Measurements from ENCODE around the gene P4HB.

P4HB gene

DNA sequence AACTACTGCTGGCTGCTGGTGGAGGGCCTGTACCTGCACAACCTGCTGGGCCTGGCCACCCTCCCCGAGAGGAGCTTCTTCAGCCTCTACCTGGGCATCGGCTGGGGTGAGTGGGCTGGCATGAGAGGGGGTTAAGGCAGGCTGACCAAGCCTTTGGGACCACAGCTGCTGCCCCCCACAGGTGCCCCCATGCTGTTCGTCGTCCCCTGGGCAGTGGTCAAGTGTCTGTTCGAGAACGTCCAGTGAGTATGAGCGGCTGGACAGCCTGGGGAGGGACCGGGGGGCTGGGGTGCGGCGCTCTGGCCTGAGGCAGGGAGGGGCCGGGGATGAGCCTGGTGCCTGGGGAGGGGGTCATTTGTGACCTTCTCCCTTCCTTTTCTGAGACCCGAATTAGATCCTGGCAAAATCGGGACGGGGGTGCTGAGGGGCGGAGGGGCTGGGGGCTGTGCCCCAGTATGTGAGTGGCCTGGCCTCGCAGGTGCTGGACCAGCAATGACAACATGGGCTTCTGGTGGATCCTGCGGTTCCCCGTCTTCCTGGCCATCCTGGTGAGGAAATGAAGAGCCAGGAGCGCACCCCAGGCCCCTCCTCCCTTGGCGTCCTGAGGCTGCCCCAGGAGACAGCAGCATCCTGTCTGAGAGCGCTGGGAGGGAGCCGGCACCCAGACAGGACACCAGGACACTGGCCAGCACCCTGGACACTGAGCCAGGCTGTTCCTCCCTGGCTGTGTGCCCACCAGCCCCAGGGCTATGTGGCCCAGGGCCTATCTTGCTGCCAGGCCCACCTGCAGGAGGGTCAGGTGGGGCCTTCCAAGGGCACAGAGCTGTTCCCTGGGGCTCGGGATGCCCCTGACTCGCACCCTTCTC lies 48.4 kb downstream of the P4HB start:
- peaks cover 5% of the 10 kb centered on the region; the same call in 1 of the 2 replicates for H3K4me1 ChIP-seq (ENCODE audit: insufficient read depth, low read length)
- H3K9ac ChIP-seq (ENCODE audit: low read depth, low read length): no peak overlapping the region
- no peaks in the 10 kb centered on the region for H3K36me3 ChIP-seq (ENCODE audit: insufficient read depth, low read length)
- no peaks in the 10 kb centered on the region for H3K9me3 ChIP-seq (ENCODE audit: control insufficient read depth, insufficient read depth, low read length)

DNA sequence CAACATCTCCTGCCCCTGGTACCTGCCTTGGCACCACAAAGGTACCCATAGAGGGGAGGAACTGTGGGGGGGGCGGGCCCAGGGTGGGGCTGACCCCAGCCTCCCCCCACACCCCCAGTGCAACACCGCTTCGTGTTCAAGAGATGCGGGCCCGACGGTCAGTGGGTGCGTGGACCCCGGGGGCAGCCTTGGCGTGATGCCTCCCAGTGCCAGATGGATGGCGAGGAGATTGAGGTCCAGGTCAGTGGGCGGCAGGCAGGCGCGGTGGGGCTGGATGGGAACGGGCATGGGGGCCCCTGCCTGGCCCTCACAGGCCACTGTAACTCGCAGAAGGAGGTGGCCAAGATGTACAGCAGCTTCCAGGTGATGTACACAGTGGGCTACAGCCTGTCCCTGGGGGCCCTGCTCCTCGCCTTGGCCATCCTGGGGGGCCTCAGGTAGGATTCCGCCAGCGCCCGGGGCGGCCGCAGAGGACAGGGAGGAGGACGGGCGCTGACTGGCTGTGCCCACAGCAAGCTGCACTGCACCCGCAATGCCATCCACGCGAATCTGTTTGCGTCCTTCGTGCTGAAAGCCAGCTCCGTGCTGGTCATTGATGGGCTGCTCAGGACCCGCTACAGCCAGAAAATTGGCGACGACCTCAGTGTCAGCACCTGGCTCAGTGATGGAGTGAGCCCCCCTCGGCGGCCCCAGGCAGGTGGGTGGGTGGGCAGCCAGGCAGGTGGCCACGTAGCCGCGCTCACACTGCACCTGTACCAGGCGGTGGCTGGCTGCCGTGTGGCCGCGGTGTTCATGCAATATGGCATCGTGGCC lies 49.2 kb downstream of the P4HB start:
- Histone ChIP-seq H3K36me3 (ENCODE audit: insufficient read depth, low read length) (no peaks in the 10 kb centered on the region), H3K9me3 (ENCODE audit: control insufficient read depth, insufficient read depth, low read length) (no peaks in the 10 kb centered on the region), H3K4me1 (ENCODE audit: insufficient read depth, low read length) (peaks cover 5% of the 10 kb centered on the region; the same call in 1 of the 2 replicates), H3K9ac (ENCODE audit: low read depth, low read length) (no peak overlapping the region)

DNA sequence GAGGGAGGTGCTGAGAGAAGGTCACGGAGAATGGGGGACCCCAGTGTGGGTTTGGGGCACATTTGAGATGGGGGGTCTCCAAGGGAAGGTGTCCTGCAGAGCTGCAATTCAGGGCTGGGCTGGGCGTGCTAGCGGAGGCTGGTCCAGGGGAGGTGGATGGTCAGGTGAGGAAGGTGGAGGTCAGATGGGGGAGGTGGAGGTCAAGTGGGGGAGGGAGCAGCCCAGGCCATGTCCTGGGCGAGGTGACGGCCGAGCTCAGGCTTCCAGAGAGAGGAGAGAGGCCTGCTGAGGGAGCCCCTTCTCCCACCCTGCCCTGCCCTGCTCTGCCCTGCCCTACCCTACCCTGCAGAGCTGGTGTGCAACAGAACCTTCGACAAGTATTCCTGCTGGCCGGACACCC lies 49.9 kb downstream of the P4HB start:
- H3K9me3 ChIP-seq (ENCODE audit: control insufficient read depth, insufficient read depth, low read length): no peaks in the 10 kb centered on the region
- H3K36me3 ChIP-seq (ENCODE audit: insufficient read depth, low read length): no peaks in the 10 kb centered on the region
- H3K9ac ChIP-seq (ENCODE audit: low read depth, low read length): no peak overlapping the region
- peaks cover 5% of the 10 kb centered on the region; the same call in 1 of the 2 replicates for H3K4me1 ChIP-seq (ENCODE audit: insufficient read depth, low read length)

DNA sequence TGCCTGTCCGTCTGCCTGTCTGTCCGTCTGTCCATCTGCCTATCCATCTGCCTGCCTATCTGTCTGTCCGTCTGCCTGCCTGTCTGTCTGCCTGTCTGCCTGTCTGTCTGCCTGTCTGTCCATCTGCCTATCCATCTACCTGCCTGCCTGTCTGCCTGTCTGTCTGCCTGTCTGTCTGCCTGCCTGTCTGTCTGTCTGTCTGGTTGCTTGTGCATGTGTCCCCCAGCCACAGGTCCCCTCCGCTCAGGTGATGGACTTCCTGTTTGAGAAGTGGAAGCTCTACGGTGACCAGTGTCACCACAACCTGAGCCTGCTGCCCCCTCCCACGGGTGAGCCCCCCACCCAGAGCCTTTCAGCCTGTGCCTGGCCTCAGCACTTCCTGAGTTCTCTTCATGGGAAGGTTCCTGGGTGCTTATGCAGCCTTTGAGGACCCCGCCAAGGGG lies 50.8 kb downstream of the P4HB start:
- Histone ChIP-seq H3K9me3 (ENCODE audit: control insufficient read depth, insufficient read depth, low read length) (no peaks in the 10 kb centered on the region), H3K36me3 (ENCODE audit: insufficient read depth, low read length) (no peaks in the 10 kb centered on the region), H3K9ac (ENCODE audit: low read depth, low read length) (no peak overlapping the region), H3K4me1 (ENCODE audit: insufficient read depth, low read length) (no peaks in the 10 kb centered on the region)

DNA sequence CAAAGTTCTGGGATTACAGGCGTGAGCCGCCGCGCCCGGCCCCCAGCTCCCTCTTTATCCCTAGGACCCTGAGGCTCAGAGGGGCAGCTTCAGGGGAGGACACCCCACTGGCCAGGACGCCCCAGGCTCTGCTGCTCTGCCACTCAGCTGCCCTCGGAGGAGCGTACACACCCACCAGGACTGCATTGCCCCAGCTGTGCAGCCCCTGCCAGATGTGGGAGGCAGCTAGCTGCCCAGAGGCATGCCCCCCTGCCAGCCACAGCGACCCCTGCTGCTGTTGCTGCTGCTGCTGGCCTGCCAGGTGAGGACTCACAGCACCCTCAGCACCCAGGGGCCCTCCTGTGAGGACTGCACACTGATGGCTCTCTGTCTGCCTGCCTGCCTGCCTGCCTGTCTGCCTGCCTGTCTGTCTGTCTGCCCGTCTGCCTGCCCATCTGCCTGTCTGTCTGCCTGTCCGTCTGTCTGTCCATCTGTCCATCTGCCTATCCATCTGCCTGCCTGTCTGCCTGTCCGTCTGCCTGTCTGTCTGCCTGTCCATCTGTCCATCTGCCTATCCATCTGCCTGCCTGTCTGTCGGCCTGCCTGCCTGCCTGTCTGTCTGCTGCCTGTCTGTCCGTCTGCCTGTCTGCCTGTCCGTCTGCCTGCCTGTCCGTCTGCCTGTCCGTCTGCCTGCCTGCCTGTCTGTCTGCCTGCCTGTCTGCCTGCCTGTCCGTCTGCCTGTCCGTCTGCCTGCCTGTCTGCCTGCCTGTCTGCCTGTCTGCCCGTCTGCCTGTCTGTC lies 51.4 kb downstream of the P4HB start:
- H3K4me1 ChIP-seq (ENCODE audit: insufficient read depth, low read length): no peaks in the 10 kb centered on the region

DNA sequence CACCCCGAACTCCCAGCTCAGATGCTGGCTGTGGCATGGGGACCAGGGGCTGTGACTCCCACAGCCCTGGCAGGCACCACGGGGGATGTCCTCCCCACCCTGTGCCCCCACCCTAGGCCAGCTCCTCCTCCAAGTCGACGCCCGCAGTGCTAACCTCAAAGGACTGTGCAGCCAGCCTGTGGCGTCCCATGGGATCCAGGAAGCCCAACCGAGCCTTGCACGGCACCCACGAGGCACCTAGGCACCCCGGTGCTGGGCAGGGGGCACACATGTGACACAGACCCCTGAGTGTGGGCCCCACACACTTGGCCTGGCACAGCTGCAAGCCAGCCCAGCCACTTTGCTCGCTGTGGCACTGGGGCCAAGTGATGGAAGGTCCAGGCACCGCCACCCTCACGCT lies 52.5 kb downstream of the P4HB start:
- Histone ChIP-seq H3K9me3 (ENCODE audit: control insufficient read depth, insufficient read depth, low read length) (no peaks in the 10 kb centered on the region), H3K36me3 (ENCODE audit: insufficient read depth, low read length) (no peaks in the 10 kb centered on the region), H3K9ac (ENCODE audit: low read depth, low read length) (no peak overlapping the region), H3K4me1 (ENCODE audit: insufficient read depth, low read length) (no peaks in the 10 kb centered on the region)

More for the DNA sequence above, 51.4 kb downstream of the P4HB start:
- no peaks in the 10 kb centered on the region for H3K9me3 ChIP-seq (ENCODE audit: control insufficient read depth, insufficient read depth, low read length)
- no peak overlapping the region for H3K9ac ChIP-seq (ENCODE audit: low read depth, low read length)
- no peaks in the 10 kb centered on the region for H3K36me3 ChIP-seq (ENCODE audit: insufficient read depth, low read length)

DNA sequence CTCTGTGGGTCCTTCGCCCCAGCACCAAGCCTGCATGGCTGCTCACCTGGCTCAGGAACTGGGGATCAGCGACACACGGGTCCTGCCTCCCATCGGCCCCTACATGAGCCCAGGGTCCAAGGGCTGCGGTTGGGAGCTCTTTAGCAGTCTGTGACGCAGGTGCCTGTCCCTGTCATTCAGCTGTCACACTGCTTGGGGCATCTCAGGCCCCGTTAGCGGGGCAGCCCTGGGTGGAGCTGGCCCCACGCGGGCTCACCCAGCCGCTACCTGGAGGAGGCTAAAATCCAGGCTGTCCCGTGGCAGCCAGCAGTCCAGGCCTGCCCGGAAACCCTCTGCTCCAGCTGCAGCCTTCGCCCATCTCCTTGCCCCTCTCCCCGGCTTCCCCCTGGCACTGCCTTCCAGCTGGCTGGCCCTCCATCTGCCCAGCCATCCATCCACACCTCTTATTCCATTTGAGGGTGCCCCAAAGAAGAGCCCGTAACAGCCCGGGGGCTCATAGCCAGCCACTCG lies 53.1 kb downstream of the P4HB start:
- H3K36me3 ChIP-seq (ENCODE audit: insufficient read depth, low read length): no peaks in the 10 kb centered on the region
- H3K9me3 ChIP-seq (ENCODE audit: control insufficient read depth, insufficient read depth, low read length): no peaks in the 10 kb centered on the region
- H3K4me1 ChIP-seq (ENCODE audit: insufficient read depth, low read length): no peaks in the 10 kb centered on the region
- no peak overlapping the region for H3K9ac ChIP-seq (ENCODE audit: low read depth, low read length)

DNA sequence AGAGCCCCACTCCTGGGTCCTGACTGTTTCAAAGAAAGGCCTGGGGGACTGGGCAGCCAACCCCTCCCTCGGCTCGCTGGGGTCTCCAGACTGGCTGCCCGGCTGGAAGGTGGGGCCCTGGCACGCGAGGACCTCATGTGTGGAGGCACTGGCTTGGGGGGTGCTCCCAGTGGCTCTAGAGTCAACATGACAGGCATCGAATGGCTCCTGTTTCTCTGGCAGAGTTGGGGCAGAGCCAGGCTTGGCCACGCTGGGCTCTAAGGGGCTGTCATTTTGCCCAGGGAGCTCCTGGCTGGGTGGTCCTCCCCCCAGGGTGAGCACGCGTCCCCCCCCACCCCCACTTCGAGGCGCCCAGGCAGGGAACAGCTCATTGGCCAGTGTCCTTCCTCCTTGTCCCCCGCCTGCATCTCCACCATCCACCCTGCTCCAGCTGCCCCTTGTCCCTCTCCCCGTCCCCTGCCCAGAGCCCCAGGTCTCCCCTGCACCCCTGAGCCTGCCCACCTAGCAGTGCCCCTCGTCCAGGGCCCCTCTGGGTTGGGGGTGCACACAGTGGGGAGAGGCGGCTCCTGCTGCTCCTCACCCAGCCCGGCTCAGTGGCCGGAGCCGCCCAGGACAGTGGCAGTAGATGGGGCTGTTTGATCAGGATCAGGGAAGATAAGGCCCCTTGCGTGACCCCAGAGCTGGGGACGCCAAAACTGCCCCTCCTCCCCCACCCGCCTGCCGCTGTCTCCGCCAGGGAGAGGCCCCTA lies 53.7 kb downstream of the P4HB start:
- no peak overlapping the region for H3K9ac ChIP-seq (ENCODE audit: low read depth, low read length)

DNA sequence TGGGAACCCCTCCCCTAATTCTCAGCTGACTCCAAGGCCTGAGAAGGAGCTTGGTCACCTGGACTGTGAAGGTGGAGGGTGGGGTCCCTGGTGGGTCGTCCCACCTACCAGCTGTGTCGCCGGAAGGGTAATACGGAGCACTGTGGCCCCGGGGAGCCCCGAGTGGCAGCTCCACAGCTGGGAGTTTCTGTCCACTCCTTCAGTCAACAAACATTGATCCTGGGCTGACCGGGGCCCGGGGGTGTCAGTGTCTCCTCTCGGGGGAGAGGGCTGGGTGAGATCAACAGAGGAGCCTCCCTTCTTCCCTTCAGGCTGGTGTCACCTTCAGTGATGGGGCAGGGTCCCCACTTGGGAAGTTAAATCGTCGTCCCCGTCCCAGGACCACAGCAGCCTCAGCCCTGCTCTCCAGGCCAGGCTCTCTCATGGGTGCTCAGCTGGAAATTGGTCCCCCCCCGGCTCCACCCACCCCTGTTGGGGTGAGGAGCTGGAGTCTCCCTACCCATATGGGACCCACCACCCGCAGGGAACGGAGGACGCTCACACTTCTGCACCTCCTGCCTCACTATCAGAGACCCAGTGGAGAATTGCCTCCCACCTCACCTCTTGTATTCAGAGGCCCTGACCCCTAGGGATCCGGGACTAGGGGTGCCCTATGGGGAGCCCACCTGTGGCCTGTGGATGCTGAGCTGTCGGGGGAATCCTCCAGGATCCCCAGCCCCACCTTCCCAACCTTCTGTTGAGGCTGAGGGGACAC lies 54.5 kb downstream of the P4HB start:
- Histone ChIP-seq H3K36me3 (ENCODE audit: insufficient read depth, low read length) (no peaks in the 10 kb centered on the region), H3K9me3 (ENCODE audit: control insufficient read depth, insufficient read depth, low read length) (peaks cover 4% of the 10 kb centered on the region; the same call in 1 of the 2 replicates), H3K9ac (ENCODE audit: low read depth, low read length) (no peak overlapping the region), H3K4me1 (ENCODE audit: insufficient read depth, low read length) (no peaks in the 10 kb centered on the region)

More for the DNA sequence above, 53.7 kb downstream of the P4HB start:
- Histone ChIP-seq H3K9me3 (ENCODE audit: control insufficient read depth, insufficient read depth, low read length) (0 out of 2 replicates have a peak, but pooled peaks cover under 1% of the 10 kb centered on the region), H3K36me3 (ENCODE audit: insufficient read depth, low read length) (no peaks in the 10 kb centered on the region), H3K4me1 (ENCODE audit: insufficient read depth, low read length) (no peaks in the 10 kb centered on the region)

DNA sequence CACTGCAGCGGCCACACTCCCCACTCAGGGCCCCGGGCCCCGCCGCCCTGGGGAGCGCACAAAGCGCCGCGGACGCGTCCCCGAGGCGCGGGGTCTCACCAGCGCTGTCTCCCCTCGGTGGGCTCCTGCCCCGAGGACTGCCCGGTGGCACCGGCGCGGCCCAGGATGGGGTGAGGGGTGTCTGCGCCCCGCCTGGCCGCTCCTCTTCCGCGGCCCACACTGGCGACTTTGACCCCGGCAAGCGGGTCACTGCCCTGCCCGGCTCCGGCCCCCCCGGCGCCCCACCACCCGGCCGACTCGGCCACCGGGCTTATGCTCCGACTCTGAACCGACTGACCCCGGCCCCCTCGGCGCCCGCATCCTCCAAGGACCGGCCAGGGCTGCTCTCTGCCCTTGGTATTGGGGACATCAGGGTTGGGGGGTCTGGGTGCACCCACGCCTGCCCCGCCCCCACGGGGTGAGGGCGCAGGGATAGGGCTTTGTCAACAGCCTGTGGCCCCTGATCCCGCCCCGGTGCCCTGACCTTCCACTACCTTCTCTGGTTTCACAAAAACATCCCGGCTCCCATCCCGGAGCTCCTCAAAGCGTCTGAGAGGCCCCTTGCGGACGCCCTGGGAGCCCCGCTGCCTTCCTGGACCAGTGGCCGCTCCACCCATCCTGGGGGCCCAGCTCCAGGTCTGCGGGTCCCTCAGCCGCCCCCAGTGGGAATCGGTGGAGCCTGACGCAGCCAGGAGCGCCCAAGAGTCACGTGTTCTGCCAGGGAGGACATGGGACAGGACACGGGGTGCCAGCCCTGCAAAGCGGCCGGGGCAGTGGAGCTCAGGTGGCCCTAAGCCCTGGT lies 55.6 kb downstream of the P4HB start:
- Histone ChIP-seq H3K36me3 (ENCODE audit: insufficient read depth, low read length) (no peaks in the 10 kb centered on the region), H3K9me3 (ENCODE audit: control insufficient read depth, insufficient read depth, low read length) (peaks cover 4% of the 10 kb centered on the region; the same call in 1 of the 2 replicates), H3K4me1 (ENCODE audit: insufficient read depth, low read length) (no peaks in the 10 kb centered on the region), H3K9ac (ENCODE audit: low read depth, low read length) (peak overlapping the region; percentile 57; the same call in 1 of the 2 replicates)

DNA sequence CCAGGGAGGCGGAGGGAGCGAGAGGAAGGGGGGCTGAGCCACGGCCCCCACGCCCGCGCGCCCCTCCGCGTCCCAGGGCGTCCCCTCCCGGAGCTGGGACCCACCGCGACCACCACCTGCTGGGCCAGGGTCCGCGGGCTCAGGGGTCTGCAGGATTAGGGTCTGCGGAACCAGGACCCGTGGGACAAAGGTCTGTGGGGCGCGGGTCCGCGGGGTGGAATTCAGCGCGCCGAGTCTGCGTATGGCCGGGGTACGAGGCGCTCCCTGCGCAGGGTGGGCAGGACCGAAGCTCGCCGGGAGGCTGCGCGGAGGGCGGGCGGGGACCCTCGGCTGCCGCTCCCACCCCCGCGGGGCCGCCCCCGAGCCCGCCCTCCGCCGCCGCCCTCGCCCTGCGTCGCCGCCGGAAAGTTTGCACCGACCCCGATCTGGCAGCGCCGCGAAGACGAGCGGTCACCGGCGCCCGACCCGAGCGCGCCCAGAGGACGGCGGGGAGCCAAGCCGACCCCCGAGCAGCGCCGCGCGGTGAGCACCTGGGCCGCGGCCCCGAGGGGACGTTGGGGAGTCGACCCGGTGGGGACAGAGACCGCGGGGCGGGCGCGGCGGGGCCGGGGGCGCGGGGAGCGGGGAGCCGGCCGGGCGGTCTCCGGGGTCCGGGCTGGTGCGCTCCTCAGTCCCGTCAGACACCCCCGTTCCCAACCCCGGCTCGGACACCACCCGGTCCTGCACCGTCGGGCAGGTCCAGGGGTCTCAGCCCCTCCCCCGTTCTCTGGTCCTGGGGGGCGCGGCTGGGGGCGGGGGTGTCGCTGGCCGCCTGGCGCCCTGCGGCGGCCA lies 56.4 kb downstream of the P4HB start, which contains the start of gene GCGR:
Gene GCGR, plus strand, starts transcription at position 423 of the 831 bp plus-strand sequence. CDS start 4,869 bp downstream, outside the sequence.
- Histone ChIP-seq H3K4me1 (ENCODE audit: insufficient read depth, low read length) (no peaks in the 10 kb centered on the region), H3K9ac (ENCODE audit: low read depth, low read length) (peak within 1 kb of the TSS; percentile 57; the same call in 1 of the 2 replicates), H3K9me3 (ENCODE audit: control insufficient read depth, insufficient read depth, low read length) (peaks cover 4% of the 10 kb centered on the region; the same call in 1 of the 2 replicates), H3K36me3 (ENCODE audit: insufficient read depth, low read length) (no peaks in the 10 kb centered on the region)

All from ES-I3 (cell line).